A549 (cell line): ENCODE results near the gene MUC4.

Experiments
- CBX2 ChIP-seq: fragments of 200-600 bp; sonication (generic); IDR thresholded peaks from 2 replicates; pipeline ENCODE4 v1.6.1; 2016; ENCODE audit warnings: low read depth, mild to moderate bottlenecking, borderline replicate concordance
- CHD4 ChIP-seq: fragments of 200-600 bp; sonication (generic); IDR thresholded peaks from 2 replicates; pipeline ENCODE4 v1.6.1; 2016; ENCODE audit warnings: antibody characterized with exemption, mild to moderate bottlenecking, borderline replicate concordance
- CTCF ChIP-seq: fragments of >200 bp; sonication (Bioruptor Twin); formaldehyde crosslinking; IDR thresholded peaks from 3 replicates; pipeline ENCODE4 v1.5.1; 2016
- EP300 ChIP-seq, 2 experiments: fragments of >200 bp; sonication (Bioruptor Twin); formaldehyde crosslinking; IDR thresholded peaks; 2 replicates in 1 of 2; 3 replicates in 1 of 2; pipeline ENCODE4 v1.6.1; 2016 to 2017
- HOXB13 ChIP-seq: fragments of 250-450 bp; sonication (Bioruptor Pico); IDR thresholded peaks from 2 replicates; pipeline ENCODE4 v1.5.0; 2020; ENCODE audit warnings: low read depth, mild to moderate bottlenecking, moderate library complexity
- KDM1A ChIP-seq: fragments of 200-600 bp; sonication (generic); IDR thresholded peaks from 2 replicates; pipeline ENCODE4 v1.6.1; 2016; ENCODE audit warnings: low read depth, mild to moderate bottlenecking
- MAZ ChIP-seq: fragments of 150-350 bp; IDR thresholded peaks from 2 replicates; pipeline ENCODE4 v1.6.1; 2014; ENCODE audit warnings: antibody characterized with exemption, low read depth, low read length, borderline replicate concordance
- NR3C1 ChIP-seq: fragments of >200 bp; sonication (Bioruptor Twin); formaldehyde crosslinking; IDR thresholded peaks from 3 replicates; pipeline ENCODE4 v1.6.1; 2017
- POLR2A ChIP-seq: IDR thresholded peaks from 2 replicates; pipeline ENCODE4 v1.6.1; 2012; ENCODE audit warnings: mild to moderate bottlenecking, low read length
- RARB ChIP-seq: fragments of 250-450 bp; sonication (Bioruptor Pico); IDR thresholded peaks from 2 replicates; pipeline ENCODE4 v1.8.0; 2021; ENCODE audit warnings: mild to moderate bottlenecking, moderate library complexity
- RCOR1 ChIP-seq: fragments of 150-350 bp; IDR thresholded peaks from 2 replicates; pipeline ENCODE4 v1.6.1; 2014; ENCODE audit warnings: antibody characterized with exemption, low read length, low read depth
- REST ChIP-seq: fragments of 200-600 bp; sonication (generic); IDR thresholded peaks from 2 replicates; pipeline ENCODE4 v1.6.1; 2016; ENCODE audit warnings: antibody characterized with exemption, mild to moderate bottlenecking, moderate library complexity
- TF ChIP-seq, protein P1 (sequence below): fragments of 150-350 bp; IDR thresholded peaks from 2 replicates; pipeline ENCODE4 v1.6.1; 2014; ENCODE audit warnings: low read depth, mild to moderate bottlenecking, low read length
- TF ChIP-seq, protein P2 (sequence below): IDR thresholded peaks from 2 replicates; pipeline ENCODE4 v1.6.1; 2012

DNA sequence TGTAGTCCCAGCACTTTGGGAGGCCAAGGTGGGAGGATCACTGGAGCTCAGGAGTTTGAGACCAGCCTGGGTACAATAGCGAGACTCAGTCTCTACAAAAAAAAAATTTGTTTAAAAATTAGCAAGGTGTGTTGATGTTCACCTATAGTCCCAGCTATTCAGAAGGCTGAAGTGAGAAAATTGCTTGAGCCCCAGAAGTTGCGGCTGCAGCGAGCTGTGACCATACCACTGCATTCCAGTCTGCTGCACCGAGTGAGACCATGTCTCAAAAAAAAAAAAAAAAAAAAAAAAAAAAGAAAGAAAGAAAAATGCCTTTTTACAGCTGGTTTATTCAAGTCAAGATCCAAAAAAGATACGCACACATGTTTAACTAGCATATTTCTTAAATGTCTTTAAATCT is 108.0 kb downstream of the MUC4 start:
- no peak for TF ChIP-seq CTCF
- no peak for TF ChIP-seq EP300 (IDR thresholded peaks at IDR 0.05)
- no peak for TF ChIP-seq CHD4
- no peak for TF ChIP-seq REST
- TF ChIP-seq RARB (CRISPR knock-in tag): no peak
- TF ChIP-seq RCOR1: no peak
- no peak for TF ChIP-seq HOXB13 (CRISPR knock-in tag)
- TF ChIP-seq POLR2A: no peak
- TF ChIP-seq KDM1A: no peak
- TF ChIP-seq, protein P1, sequence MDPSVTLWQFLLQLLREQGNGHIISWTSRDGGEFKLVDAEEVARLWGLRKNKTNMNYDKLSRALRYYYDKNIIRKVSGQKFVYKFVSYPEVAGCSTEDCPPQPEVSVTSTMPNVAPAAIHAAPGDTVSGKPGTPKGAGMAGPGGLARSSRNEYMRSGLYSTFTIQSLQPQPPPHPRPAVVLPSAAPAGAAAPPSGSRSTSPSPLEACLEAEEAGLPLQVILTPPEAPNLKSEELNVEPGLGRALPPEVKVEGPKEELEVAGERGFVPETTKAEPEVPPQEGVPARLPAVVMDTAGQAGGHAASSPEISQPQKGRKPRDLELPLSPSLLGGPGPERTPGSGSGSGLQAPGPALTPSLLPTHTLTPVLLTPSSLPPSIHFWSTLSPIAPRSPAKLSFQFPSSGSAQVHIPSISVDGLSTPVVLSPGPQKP: no peak
- no peak for TF ChIP-seq CBX2
- no peak for TF ChIP-seq NR3C1
- no peak for TF ChIP-seq MAZ
- TF ChIP-seq, protein P2, sequence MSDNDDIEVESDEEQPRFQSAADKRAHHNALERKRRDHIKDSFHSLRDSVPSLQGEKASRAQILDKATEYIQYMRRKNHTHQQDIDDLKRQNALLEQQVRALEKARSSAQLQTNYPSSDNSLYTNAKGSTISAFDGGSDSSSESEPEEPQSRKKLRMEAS: no peak
